DMS 273 (cell line): Measurements from ENCODE around the gene ZACN.

Source experiments
- DNase-seq: peaks from one replicate; lab custom pipeline; 2025; ENCODE audit not compliant: unreplicated experiment; lab: John Stamatoyannopoulos, UW

The ZACN gene

GRCh38 chr17:76080768-76081287 is 1.8 kb downstream of the ZACN start:
- peak; percentile 46 for DNase-seq

GRCh38 chr17:76081295-76082210 is 2.6 kb downstream of the ZACN start:
- DNase-seq, result no peak

GRCh38 chr17:76082326-76083251 is 3.6 kb downstream of the ZACN start:
- DNase-seq, result no peak

- no peak for DNase-seq
These were observed 4.7 kb downstream of the ZACN start for GRCh38 chr17:76083536-76084182.

- no peak for DNase-seq
These were observed 6.2 kb downstream of the ZACN start for GRCh38 chr17:76085066-76085730.

- DNase-seq, result no peak
These were observed 6.9 kb downstream of the ZACN start for GRCh38 chr17:76085731-76086366.

GRCh38 chr17:76086384-76086783 is 7.4 kb downstream of the ZACN start:
- no peak for DNase-seq

GRCh38 chr17:76087531-76087930 is 8.5 kb downstream of the ZACN start:
- DNase-seq, result no peak

- DNase-seq, result peak; percentile 34
These were observed 9.3 kb downstream of the ZACN start for GRCh38 chr17:76088041-76088867.

GRCh38 chr17:76088868-76089576 is 10.0 kb downstream of the ZACN start:
- no peak for DNase-seq

GRCh38 chr17:76089680-76090516 is 10.9 kb downstream of the ZACN start:
- DNase-seq, result no peak

- no peak for DNase-seq
These were observed 11.6 kb downstream of the ZACN start for GRCh38 chr17:76090517-76091129.

GRCh38 chr17:76091526-76092286 is 12.7 kb downstream of the ZACN start:
- no peak for DNase-seq

GRCh38 chr17:76092526-76093413 is 13.8 kb downstream of the ZACN start:
- DNase-seq, result no peak

- no peak for DNase-seq
These were observed 15.1 kb downstream of the ZACN start for GRCh38 chr17:76094046-76094445.
